Coronary artery (tissue), 2 donors: ENCODE results near the gene METTL27.

Experiments used
- DNase-seq: peaks from one replicate; pipeline ENCODE4 v3.0.0-alpha.2; 2017; ENCODE audit warnings: low spot score
- H3K27ac ChIP-seq, 2 donors: fragments of 200-600 bp; sonication (generic); one replicate each; pipeline ENCODE4 v1.5.1; 2016 to 2019
- H3K4me3 ChIP-seq: fragments of 200-600 bp; sonication (generic); 2 replicates; pipeline ENCODE4 v1.5.1; 2016; ENCODE audit warnings: mild to moderate bottlenecking, moderate library complexity
- TF ChIP-seq, protein P1 (sequence below): fragments of 200-600 bp; sonication (generic); IDR thresholded peaks from one replicate; pipeline ENCODE4 v1.5.1; 2019; ENCODE audit warnings: antibody characterized with exemption

The METTL27 gene

DNA sequence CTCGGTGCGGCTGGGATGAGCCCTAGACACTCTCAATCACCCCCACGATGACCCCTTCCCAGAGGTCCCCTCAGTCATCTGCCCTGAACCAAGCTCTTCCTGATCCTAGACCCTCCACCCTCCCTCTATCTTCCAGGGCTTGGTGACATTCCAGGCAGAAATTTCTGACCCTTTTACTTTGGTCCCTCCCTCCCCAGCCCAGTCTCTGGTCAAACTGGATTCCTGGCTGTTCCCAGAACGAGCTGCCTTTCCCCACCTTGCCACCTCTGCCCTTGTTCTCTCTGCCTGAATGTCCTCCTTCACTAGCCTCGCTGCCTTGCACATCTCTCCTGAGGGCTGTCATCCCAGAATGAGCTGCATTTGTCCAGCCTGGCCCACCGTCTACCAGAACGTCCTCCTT, 12.8 kb downstream of the METTL27 start:
- no peak overlapping the region for H3K4me3 ChIP-seq
- H3K27ac ChIP-seq: no peak overlapping the region
- DNase-seq: no peak
- TF ChIP-seq, protein P1, sequence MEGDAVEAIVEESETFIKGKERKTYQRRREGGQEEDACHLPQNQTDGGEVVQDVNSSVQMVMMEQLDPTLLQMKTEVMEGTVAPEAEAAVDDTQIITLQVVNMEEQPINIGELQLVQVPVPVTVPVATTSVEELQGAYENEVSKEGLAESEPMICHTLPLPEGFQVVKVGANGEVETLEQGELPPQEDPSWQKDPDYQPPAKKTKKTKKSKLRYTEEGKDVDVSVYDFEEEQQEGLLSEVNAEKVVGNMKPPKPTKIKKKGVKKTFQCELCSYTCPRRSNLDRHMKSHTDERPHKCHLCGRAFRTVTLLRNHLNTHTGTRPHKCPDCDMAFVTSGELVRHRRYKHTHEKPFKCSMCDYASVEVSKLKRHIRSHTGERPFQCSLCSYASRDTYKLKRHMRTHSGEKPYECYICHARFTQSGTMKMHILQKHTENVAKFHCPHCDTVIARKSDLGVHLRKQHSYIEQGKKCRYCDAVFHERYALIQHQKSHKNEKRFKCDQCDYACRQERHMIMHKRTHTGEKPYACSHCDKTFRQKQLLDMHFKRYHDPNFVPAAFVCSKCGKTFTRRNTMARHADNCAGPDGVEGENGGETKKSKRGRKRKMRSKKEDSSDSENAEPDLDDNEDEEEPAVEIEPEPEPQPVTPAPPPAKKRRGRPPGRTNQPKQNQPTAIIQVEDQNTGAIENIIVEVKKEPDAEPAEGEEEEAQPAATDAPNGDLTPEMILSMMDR: no peak

DNA sequence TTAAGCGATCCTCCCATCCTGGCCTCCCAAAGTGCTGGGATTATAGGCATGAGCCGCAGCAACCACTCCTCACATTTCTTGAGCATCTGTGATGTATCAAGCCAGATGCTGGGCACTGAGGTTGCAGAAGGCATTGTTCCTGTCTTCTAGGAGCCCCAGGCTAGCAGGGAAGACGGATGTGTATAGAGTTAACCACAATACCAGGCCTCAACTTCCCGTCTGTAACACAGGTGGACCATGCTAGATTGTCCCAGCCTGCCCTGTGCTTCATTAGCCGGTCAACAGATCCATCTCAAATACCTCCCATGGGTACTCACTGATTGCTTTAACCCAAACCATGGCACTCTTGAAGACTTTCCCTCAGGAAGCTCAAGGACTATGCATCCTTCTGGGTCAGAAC, 13.3 kb downstream of the METTL27 start:
- TF ChIP-seq, protein P1: no peak
- DNase-seq: no peak
- H3K4me3 ChIP-seq: no peak overlapping the region
- H3K27ac ChIP-seq: no peak overlapping the region

DNA sequence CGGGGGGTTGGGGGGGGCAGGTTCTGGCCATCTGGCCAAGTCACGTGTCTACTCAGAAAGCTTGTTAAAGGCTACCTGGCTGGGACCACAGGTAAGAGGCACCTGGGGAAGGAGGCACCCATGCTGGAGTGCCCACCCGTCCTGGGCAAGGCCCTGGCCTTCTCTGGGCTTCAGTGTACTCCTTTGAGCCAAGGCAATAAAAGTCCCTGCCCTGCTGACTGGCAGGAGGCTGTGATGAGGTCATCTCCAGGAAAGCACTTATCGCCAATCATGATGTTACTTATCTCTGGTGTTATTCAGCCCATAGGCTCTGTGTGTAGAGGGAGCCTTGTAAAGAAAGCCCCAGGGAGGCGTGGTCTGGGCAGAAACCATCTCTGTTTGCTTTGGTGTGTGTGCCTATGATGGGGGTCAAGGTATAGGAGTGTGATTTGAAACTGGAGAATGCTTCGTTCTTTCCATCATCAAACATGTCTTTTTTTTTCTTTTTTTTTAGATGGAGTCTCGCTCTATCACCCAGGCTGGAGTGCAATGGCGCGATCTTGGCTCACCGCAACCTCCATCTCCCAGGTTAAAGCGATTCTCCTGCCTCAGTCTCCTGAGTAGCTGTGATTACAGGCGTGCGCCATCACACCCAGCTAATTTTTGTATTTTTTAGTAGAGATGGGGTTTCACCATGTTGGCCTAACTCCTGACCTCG, 14.1 kb downstream of the METTL27 start:
- TF ChIP-seq, protein P1: no peak
- H3K27ac ChIP-seq: no peak overlapping the region
- no peak for DNase-seq
- no peak overlapping the region for H3K4me3 ChIP-seq

DNA sequence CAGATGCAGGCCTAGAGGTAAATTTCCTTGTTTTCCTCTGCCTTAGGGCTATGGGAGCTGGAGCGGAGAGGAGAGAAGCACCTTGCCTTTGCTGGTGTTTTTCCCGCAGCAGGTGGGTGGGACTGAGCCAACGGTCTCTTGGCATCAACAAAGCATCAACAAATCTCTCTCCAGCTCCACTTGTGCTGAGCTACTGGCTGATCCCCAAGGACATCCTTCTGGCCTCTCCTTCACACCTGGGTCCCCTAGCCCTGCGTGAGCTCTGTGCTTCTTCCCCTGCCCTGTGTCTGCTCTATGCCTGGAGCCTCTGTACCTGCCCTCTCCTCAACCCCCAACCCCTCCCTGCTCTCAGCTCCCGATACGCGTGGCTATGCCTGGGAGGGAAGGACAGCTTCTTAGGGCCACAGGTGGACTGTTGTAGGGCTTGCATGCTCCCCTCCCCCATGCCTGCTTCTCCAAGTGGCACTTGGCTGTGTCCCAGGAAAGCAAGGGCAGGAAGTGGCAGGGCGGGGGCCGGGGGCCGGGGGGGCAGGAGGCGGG, 14.7 kb downstream of the METTL27 start:
- Histone ChIP-seq H3K27ac (peak overlapping the region in 1 of 2 donors; percentile 26), H3K4me3 (no peak overlapping the region)
- TF ChIP-seq, protein P1: no peak
- DNase-seq: no peak

DNA sequence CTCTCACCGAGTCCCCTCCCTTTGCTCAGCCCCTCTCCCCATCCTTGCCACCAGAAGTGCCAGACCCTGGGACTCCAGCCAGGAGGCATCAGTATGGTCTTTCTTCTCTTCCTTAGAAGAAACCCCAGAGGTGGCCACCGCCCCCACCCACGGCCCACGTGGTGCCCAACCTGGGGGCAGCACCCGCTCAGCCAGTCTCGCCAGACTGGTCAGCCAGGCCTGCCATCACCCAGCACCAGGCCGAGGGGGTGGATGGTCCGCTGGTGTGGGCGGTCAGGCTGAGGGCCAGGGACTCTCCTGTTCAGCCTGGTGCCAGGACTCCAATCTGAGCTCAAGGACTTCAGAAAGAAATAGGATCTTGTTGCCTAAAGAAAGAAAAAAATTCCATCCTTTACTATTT, 17.3 kb downstream of the METTL27 start:
- H3K4me3 ChIP-seq: no peak overlapping the region
- TF ChIP-seq, protein P1: no peak
- H3K27ac ChIP-seq: no peak overlapping the region
- no peak for DNase-seq

DNA sequence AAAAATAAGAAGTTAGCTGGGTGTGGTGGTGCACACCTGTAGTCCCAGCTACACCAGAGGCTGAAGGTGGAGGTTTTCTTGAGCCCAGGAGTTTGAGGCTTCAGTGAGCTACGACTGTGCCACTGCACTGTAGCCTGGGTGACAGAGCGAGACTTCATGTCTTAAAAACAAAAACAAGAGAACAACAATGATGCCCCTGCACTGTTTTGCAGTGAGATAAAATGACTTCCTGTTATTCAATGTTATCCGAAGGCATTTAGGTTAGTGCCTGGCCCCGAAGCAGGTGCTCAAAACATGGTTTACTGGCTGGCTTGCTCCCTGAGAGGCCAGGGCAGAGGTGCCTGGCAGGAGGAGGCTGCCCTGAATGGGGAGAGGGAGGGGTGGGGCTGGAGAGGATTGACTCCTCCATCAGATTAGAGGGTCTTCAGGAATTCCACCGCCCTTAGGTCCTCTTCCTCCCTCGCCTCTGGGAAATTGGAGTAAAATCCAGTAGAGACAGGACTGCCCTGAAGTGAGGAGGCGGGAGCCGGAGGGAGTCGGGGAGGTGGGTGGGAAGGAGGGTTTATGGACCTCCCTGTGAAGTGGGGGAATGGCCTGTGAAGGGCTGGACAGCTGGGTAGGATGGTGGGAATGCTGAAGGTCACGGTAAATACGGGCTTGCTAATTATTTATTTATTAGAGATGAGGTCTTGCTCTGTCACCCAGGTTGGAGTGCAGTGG, 18.3 kb downstream of the METTL27 start:
- H3K4me3 ChIP-seq: no peak overlapping the region
- TF ChIP-seq, protein P1: no peak
- no peak overlapping the region for H3K27ac ChIP-seq
- DNase-seq: no peak

DNA sequence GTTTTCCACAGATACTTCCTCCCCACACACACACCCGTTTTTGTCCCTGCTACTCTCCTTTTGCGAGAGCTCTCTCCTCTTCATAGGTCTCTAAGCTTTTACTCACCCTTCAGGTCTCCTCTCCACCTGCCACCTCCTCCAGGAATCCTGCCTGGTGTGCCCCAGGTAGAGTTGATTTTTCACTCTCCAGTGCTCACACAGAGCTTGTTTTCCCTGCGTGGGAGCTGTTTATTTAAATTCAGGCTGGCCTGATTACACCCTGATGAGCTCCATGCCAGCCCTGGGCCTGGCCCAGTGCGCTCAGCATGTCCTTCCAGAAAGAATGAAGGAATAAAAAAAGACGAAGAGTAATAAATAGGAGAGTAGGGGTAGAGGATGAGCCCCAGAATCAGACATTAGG, 19.1 kb downstream of the METTL27 start:
- no peak overlapping the region for H3K27ac ChIP-seq
- no peak overlapping the region for H3K4me3 ChIP-seq
- TF ChIP-seq, protein P1: no peak
- no peak for DNase-seq
